KMS-11 (cell line): ENCODE measurements around the gene AHRR.
"Not testable (repeated sequence)": the region's sequence is repeated elsewhere in the genome, so short reads cannot be mapped to it uniquely, and the experiment has no call there.

Experiments
- H2AFZ ChIP-seq: fragments of 200-600 bp; sonication (generic); 2 replicates; pipeline ENCODE4 v1.6.1; 2016; ENCODE audit warnings: antibody characterized with exemption, mixed run types, low read depth
- H3K27ac ChIP-seq: fragments of 200-600 bp; sonication (generic); 2 replicates; pipeline ENCODE4 v1.6.1; 2016; ENCODE audit warnings: mild to moderate bottlenecking, mixed run types
- H3K27me3 ChIP-seq: fragments of 200-600 bp; sonication (generic); 2 replicates; pipeline ENCODE4 v1.6.1; 2017; ENCODE audit warnings: mild to moderate bottlenecking, low read depth, mixed run types, moderate library complexity; ENCODE audit not compliant: insufficient read depth
- H3K36me3 ChIP-seq: fragments of 200-600 bp; sonication (generic); 2 replicates; pipeline ENCODE4 v1.6.1; 2017; ENCODE audit warnings: mild to moderate bottlenecking, mixed run types; ENCODE audit not compliant: insufficient read depth
- H3K4me1 ChIP-seq: fragments of 200-600 bp; sonication (generic); 2 replicates; pipeline ENCODE4 v1.6.1; 2016; ENCODE audit warnings: mild to moderate bottlenecking, low read depth, mixed run types; ENCODE audit not compliant: poor library complexity, severe bottlenecking
- H3K4me2 ChIP-seq: fragments of 200-600 bp; sonication (generic); 2 replicates; pipeline ENCODE4 v1.7.0; 2016; ENCODE audit warnings: mild to moderate bottlenecking, mixed run types
- H3K4me3 ChIP-seq: fragments of 200-600 bp; sonication (generic); IDR thresholded peaks from 2 replicates; pipeline ENCODE4 v1.6.1; 2017; ENCODE audit warnings: low read depth, low read length, mixed read lengths; ENCODE audit not compliant: insufficient read depth
- H3K79me2 ChIP-seq: fragments of 200-600 bp; sonication (generic); 2 replicates; pipeline ENCODE4 v1.6.1; 2016; ENCODE audit warnings: low read depth, mixed run types; ENCODE audit not compliant: insufficient read depth
- H3K9ac ChIP-seq: fragments of 200-600 bp; sonication (generic); 2 replicates; pipeline ENCODE4 v1.6.1; 2016; ENCODE audit warnings: mild to moderate bottlenecking, mixed run types
- H4K20me1 ChIP-seq: fragments of 200-600 bp; sonication (generic); 2 replicates; pipeline ENCODE4 v1.6.1; 2016; ENCODE audit warnings: mild to moderate bottlenecking, mixed run types; ENCODE audit not compliant: insufficient read depth
- CTCF ChIP-seq: fragments of 200-600 bp; sonication (generic); conservative IDR thresholded peaks from 2 replicates; pipeline ENCODE4 v1.6.1; 2017; ENCODE audit warnings: low read depth, mild to moderate bottlenecking, antibody characterized with exemption, low read length, moderate library complexity, mixed read lengths

Gene AHRR

GRCh38 chr5:307794-308579 is 13.5 kb upstream of the AHRR start:
- H3K36me3 ChIP-seq: no peaks in the 10 kb centered on the region
- no peak overlapping the region for H3K27ac ChIP-seq
- TF ChIP-seq CTCF: no peak
- H2AFZ ChIP-seq: no peak overlapping the region
- peaks cover 10% of the 10 kb centered on the region; the same call in 1 of the 2 replicates for H3K79me2 ChIP-seq
- no peaks in the 10 kb centered on the region for H4K20me1 ChIP-seq
- H3K4me3 ChIP-seq: no peak overlapping the region
- no peaks in the 10 kb centered on the region for H3K4me1 ChIP-seq
- no peaks in the 10 kb centered on the region for H3K27me3 ChIP-seq
- H3K9ac ChIP-seq: no peak overlapping the region
- H3K4me2 ChIP-seq: no peak overlapping the region

- Histone ChIP-seq H2AFZ (no peak overlapping the region), H3K4me2 (no peak overlapping the region), H3K4me3 (no peak overlapping the region), H3K36me3 (no peaks in the 10 kb centered on the region), H3K27ac (no peak overlapping the region), H4K20me1 (no peaks in the 10 kb centered on the region), H3K27me3 (no peaks in the 10 kb centered on the region), H3K79me2 (peaks cover 10% of the 10 kb centered on the region; the same call in 1 of the 2 replicates), H3K4me1 (no peaks in the 10 kb centered on the region), H3K9ac (no peak overlapping the region)
- TF ChIP-seq CTCF: no peak
These were observed 12.7 kb upstream of the AHRR start for GRCh38 chr5:308672-309271.

DNA sequence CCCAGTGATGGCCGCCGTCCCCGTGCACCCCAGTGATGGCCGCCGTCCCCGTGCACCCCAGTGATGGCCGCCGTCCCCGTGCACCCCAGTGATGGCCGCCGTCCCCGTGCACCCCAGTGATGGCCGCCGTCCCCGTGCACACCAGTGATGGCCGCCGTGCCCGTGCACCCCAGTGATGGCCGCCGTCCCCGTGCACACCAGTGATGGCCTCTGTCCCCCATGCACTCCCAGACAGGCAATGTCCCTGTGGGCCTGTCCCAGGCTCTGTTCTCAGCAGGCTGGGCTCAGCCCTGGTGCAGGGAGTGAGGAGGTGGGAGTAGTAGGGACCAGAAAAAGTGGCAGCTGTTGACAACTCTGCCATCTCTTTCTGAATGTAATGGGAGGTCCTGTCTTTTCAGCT is 11.7 kb upstream of the AHRR start:
- not testable (repeated sequence) for H3K27me3 ChIP-seq, H3K4me3 ChIP-seq, H3K27ac ChIP-seq, H3K79me2 ChIP-seq, H2AFZ ChIP-seq, H3K9ac ChIP-seq, H3K4me1 ChIP-seq, H3K4me2 ChIP-seq, H4K20me1 ChIP-seq, H3K36me3 ChIP-seq

GRCh38 chr5:310516-310915 is 11.0 kb upstream of the AHRR start:
- H2AFZ ChIP-seq: no peak overlapping the region
- no peaks in the 10 kb centered on the region for H3K4me1 ChIP-seq
- no peaks in the 10 kb centered on the region for H3K36me3 ChIP-seq
- no peak overlapping the region for H3K4me3 ChIP-seq
- TF ChIP-seq CTCF: no peak
- no peaks in the 10 kb centered on the region for H3K27me3 ChIP-seq
- H3K4me2 ChIP-seq: no peak overlapping the region
- no peak overlapping the region for H3K9ac ChIP-seq
- no peaks in the 10 kb centered on the region for H4K20me1 ChIP-seq
- H3K79me2 ChIP-seq: peaks cover 8% of the 10 kb centered on the region; the same call in 1 of the 2 replicates
- H3K27ac ChIP-seq: no peak overlapping the region

- Histone ChIP-seq H3K9ac (no peak overlapping the region), H3K79me2 (peaks cover 6% of the 10 kb centered on the region; the same call in 1 of the 2 replicates), H3K4me3 (no peak overlapping the region), H3K27me3 (no peaks in the 10 kb centered on the region), H3K36me3 (no peaks in the 10 kb centered on the region), H2AFZ (no peak overlapping the region), H3K4me1 (no peaks in the 10 kb centered on the region), H4K20me1 (no peaks in the 10 kb centered on the region), H3K4me2 (no peak overlapping the region), H3K27ac (no peak overlapping the region)
- no peak for TF ChIP-seq CTCF
These were observed 10.5 kb upstream of the AHRR start for GRCh38 chr5:310941-311434.
